ENCODE data around the gene HDAC7. TPM values are rescaled to one million over a fixed set of nuclear protein-coding genes. Genes with fewer than 3 reads are reported as not detected.

HDAC7 gene
- total and polyA plus RNA-seq, 8 donors: 17.9 to 48.1 (median 23.2) TPM

DNA sequence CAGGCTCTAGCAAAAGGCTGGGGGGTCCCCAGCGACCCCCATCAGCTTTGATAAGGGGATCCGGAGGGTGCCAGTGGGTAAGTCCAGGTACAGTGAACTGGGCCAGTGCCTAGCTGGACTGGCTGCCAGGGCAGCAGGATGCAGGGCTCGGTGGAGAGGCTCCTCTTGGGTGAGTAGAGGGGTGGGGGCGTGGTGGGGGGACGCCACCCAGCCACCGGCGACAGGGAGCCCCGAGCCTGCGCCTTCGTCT, 61.2 kb downstream of the HDAC7 start:
- Histone ChIP-seq H3K4me3 (peak overlapping the region; percentile 37 to 70 (median 48)), H3K9me3 (no peaks in the 10 kb centered on the region), H3K27ac (peak overlapping the region; percentile 35 to 82 (median 64)), H3K27me3 (no peaks in the 10 kb centered on the region), H3K4me1 (peaks cover 3 to 33% (median 19%) of the 10 kb centered on the region in 3 donors), H3K36me3 (no peaks in the 10 kb centered on the region)
- intact Hi-C loops (cut with DNase I): no loop called here
- TF ChIP-seq, protein P1, sequence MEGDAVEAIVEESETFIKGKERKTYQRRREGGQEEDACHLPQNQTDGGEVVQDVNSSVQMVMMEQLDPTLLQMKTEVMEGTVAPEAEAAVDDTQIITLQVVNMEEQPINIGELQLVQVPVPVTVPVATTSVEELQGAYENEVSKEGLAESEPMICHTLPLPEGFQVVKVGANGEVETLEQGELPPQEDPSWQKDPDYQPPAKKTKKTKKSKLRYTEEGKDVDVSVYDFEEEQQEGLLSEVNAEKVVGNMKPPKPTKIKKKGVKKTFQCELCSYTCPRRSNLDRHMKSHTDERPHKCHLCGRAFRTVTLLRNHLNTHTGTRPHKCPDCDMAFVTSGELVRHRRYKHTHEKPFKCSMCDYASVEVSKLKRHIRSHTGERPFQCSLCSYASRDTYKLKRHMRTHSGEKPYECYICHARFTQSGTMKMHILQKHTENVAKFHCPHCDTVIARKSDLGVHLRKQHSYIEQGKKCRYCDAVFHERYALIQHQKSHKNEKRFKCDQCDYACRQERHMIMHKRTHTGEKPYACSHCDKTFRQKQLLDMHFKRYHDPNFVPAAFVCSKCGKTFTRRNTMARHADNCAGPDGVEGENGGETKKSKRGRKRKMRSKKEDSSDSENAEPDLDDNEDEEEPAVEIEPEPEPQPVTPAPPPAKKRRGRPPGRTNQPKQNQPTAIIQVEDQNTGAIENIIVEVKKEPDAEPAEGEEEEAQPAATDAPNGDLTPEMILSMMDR (IDR thresholded peaks at IDR 0.05): no peak
- no peak for DNase-seq
- FAIRE-seq: no peak
- 4% methylated on average over 9 to 10 of the region's 10 CpGs for WGBS, 2 donors
- no peak for ATAC-seq

DNA sequence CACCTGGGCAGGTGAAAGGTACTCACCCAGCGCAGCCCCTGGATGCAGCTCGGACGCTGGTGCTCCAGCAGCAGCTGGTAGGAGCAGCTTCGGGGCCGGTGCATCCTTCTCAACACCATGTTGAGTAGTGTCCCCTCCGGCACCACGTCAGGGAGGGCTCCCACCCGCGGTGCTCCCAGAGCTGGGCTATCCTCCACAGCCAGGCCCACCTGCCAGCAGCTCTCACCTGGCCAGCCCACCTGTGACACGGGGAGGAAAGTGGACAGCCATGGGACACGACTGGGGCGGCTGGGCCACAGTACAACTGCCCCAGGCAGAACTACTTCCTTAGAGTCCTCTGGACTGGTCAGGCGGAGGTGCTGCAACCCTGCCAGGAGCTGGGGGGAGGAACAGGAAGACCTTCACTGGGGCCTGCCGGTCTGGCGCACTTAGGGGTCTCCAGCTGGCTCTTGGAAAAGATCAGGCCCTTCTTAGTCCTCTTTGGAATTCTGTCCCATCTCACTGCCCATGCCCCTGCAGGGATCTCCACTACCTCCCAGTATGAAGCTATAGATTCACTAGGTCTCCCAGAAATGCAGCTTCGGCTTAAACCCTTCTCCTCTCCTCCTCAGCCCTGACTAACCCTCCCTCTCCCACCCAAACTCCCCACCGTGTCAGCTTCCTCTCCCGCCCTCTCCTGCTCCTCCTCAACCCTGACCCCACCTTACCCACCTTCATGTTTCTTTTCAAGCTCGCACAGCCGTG, 61.7 kb downstream of the HDAC7 start:
- Histone ChIP-seq H3K4me1 (peaks cover 3 to 34% (median 19%) of the 10 kb centered on the region in 3 donors), H3K4me3 (peak overlapping the region in 3 of 4 donors; percentile 39 to 70 (median 56)), H3K36me3 (no peaks in the 10 kb centered on the region), H3K9me3 (no peaks in the 10 kb centered on the region), H3K27me3 (no peaks in the 10 kb centered on the region), H3K27ac (peak overlapping the region in 1 of 4 donors; percentile 82)
- no peak for ATAC-seq
- intact Hi-C loops (cut with DNase I): no loop called here
- no peak for FAIRE-seq
- DNase-seq: peak in 1 of 6 donors; percentile 83
- 70 to 72% methylated on average over 20 of the region's 20 CpGs for WGBS, 2 donors
- TF ChIP-seq, protein P1 (IDR thresholded peaks at IDR 0.05): no peak

DNA sequence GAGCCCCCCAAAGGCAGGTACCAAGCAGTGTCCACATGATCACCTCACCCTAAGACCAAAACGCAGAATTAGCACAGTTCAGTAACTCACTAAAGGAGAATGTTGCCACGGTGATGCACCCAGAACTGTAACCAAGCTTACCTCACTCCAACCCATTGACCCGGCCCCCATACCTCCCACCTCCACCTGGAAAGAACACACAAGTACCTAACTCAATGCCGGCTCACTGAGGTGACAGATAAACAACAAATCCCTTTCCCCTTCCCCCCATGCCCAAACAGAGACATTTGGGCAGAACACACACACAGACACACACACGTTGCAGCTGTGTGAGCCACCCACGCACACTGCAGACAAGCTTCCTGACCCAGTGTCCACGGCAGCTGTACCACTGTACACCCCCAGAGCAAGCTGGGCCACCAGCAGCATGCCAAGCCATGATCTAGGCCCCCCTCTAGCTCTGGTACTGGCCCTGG, 62.3 kb downstream of the HDAC7 start:
- H3K9me3 ChIP-seq: no peaks in the 10 kb centered on the region
- no peaks in the 10 kb centered on the region for H3K27me3 ChIP-seq
- WGBS, 2 donors: 78 to 82% methylated on average over 7 of the region's 7 CpGs
- FAIRE-seq (no peak), ATAC-seq (no peak), DNase-seq (no peak)
- H3K36me3 ChIP-seq: no peaks in the 10 kb centered on the region
- H3K27ac ChIP-seq: no peak overlapping the region
- H3K4me1 ChIP-seq: peaks cover 3 to 34% (median 19%) of the 10 kb centered on the region in 3 donors
- peak overlapping the region in 2 of 4 donors; percentile 3 to 70 for H3K4me3 ChIP-seq
- intact Hi-C loops (cut with DNase I): no loop called here
- TF ChIP-seq, protein P1 (IDR thresholded peaks at IDR 0.05): no peak

DNA sequence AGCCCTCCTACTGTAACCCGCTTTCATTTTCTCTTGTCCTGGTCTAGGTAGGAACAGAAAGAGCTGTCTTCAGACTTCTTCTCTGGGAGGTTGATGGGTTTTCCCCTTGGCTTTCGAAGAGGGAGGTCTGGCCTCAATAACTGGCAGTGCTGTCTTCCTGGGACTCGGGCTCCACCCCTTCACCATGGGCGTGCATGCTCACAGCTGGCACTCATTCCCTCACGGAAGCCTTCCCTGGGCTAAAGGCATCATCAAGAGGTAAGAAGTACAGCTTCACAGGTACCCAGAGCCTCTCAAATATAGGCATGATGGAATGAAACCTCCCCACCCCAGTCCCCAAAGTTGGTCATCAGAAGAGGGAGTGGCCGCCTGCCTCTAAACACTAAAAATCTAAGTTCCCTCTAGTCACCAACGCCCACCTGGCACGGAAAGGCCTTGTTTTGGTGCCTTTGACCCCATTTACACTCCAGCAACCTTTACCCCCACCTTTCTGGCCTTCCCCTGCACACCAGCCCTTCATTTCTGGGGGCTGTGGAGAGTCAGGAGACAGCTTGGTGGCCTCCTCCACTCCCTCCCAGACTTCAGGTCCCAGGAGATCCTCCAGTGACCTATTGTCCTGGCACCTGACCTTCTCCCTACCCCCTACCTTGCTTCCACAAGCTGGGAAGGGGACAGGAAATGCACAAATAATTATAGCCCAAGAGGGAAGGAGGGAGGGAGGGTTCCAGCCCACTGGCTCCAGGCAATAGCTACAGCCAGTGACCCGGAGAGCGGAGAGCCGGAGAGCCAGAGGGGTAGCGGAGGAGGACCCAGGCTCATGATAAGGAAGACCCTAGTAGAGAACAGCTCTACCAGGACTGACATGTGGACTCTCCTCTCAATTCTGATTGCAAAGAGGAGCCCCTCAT, 63.8 kb downstream of the HDAC7 start:
- TF ChIP-seq, protein P1 (IDR thresholded peaks at IDR 0.05): no peak
- H3K4me1 ChIP-seq: peaks cover 3 to 34% (median 19%) of the 10 kb centered on the region in 3 donors

More for the DNA sequence above, 63.8 kb downstream of the HDAC7 start:
- WGBS, 2 donors: 73 to 75% methylated on average over 12 of the region's 12 CpGs
- peak in 1 of 6 donors; percentile 34 for DNase-seq
- Histone ChIP-seq H3K27ac (peak overlapping the region in 2 of 4 donors; percentile 55 to 67), H3K36me3 (no peaks in the 10 kb centered on the region), H3K4me3 (no peak overlapping the region), H3K27me3 (no peaks in the 10 kb centered on the region), H3K9me3 (no peaks in the 10 kb centered on the region)
- peak in 1 of 4 donors; percentile 5 for ATAC-seq
- intact Hi-C loops (cut with DNase I): no loop called here
- FAIRE-seq: no peak

Measured in pancreas (tissue), 10 donors.